Osteoblast (primary cell): ENCODE data around the gene RBM17. TPM values are rescaled to one million over a fixed set of nuclear protein-coding genes. Genes with fewer than 3 reads are reported as not detected.
A peak's percentile ranks its signal among the peaks of the same experiment; 100 is the strongest.

ENCODE experiments used
- DNase-seq: peaks from one replicate; pipeline ENCODE4 v3.0.0; 2011; ENCODE audit warnings: low spot score, mixed read lengths; ENCODE audit not compliant: insufficient read length; ENCODE audit errors: missing footprints
- H2AFZ ChIP-seq: 2 replicates; pipeline ENCODE4 v1.6.0; 2011; ENCODE audit warnings: mild to moderate bottlenecking, low read length
- H3K27ac ChIP-seq: 2 replicates; pipeline ENCODE4 v1.5.1; 2011; ENCODE audit warnings: mild to moderate bottlenecking, low read depth, low read length, moderate library complexity
- H3K27me3 ChIP-seq: 2 replicates; pipeline ENCODE4 v1.6.0; 2012; ENCODE audit warnings: mild to moderate bottlenecking, control low read depth, inconsistent platforms, low read length, moderate library complexity; ENCODE audit not compliant: insufficient read depth
- H3K36me3 ChIP-seq: 2 replicates; pipeline ENCODE4 v1.5.1; 2011; ENCODE audit warnings: mild to moderate bottlenecking, low read length, control low read depth, moderate library complexity; ENCODE audit not compliant: insufficient read depth
- H3K4me1 ChIP-seq: 2 replicates; pipeline ENCODE4 v1.5.1; 2011; ENCODE audit warnings: mild to moderate bottlenecking, low read length, control low read depth, moderate library complexity; ENCODE audit not compliant: insufficient read depth
- H3K4me2 ChIP-seq: 2 replicates; pipeline ENCODE4 v1.6.0; 2011; ENCODE audit warnings: mild to moderate bottlenecking, low read length; ENCODE audit not compliant: insufficient read depth
- H3K4me3 ChIP-seq: fragments of 200-600 bp; sonication (generic); 3 replicates; pipeline ENCODE4 v1.5.1; 2012; ENCODE audit warnings: mild to moderate bottlenecking, low read length, inconsistent platforms; ENCODE audit not compliant: insufficient read depth
- H3K79me2 ChIP-seq: 2 replicates; pipeline ENCODE4 v1.6.0; 2012; ENCODE audit warnings: mild to moderate bottlenecking, low read length, control low read depth, inconsistent platforms; ENCODE audit not compliant: insufficient read depth
- H3K9me3 ChIP-seq: 2 replicates; pipeline ENCODE4 v1.5.1; 2011; ENCODE audit warnings: low read depth, low read length, control low read depth
- H4K20me1 ChIP-seq: 2 replicates; pipeline ENCODE4 v1.6.0; 2012; ENCODE audit warnings: mild to moderate bottlenecking, low read length, control low read depth; ENCODE audit not compliant: insufficient read depth
- total RNA-seq: library from RNA; depleted of rRNA; stranded (reverse); fragments of >200 nt; gene quantifications from 2 replicates; pipeline ENCODE4 v1.2.3, GENCODE V29; 2012
- TF ChIP-seq, protein P1 (sequence below): IDR thresholded peaks from 2 replicates; pipeline ENCODE4 v1.5.1; 2011; ENCODE audit warnings: mild to moderate bottlenecking, low read depth, low read length, moderate library complexity; ENCODE audit errors: extremely low read depth

RBM17 gene
- total RNA-seq, 1 donor, result 29.3 TPM

DNA sequence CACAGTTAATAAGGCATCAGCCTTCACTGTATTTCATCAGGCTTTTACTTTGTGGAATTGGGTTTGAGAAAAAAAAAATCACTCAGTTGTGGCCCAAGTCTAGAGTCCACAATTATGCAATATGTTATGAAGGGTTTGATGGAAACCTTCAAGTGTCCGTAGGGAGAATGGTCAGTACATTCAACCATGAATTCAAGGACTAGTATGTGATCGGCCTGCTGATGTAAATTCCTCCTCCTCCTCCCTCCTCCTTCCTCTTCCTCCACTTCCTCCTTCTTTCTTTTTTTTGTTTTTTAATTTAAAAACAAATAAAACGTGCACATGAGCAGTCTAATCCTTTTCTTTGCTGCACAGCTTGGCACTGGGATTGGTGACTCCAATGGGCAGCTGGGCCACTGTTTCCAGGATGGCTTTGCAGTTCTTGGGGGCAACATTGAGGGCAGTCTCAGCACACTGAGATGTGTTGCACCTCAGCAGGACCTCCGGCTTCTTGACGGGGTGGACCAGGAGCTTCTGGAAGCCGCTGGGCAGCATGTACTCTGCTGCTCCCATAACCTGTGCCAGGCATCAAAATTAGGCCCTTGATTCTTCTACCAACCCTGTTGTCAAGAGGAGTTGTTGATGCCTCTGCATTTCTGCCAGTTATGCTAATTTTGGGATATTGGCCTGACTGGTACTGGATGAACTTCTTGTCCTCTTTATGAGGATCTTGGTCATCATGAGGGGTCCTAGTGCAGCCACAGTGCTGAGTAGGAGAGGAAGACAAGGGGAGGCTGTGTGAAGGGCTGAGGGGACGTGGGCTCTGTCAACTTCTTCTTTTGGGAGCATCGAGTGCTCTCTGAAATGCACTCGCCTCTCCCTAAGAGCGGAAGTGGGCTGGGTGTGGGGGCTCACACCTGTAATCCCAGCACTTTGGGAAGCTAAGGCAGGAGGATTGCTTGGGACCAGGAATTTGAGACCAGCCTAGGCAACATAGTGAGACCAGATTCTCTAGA lies 17.4 kb upstream of the RBM17 start:
- peaks cover 13% of the 10 kb centered on the region for H3K27me3 ChIP-seq
- H4K20me1 ChIP-seq, result no peaks in the 10 kb centered on the region

DNA sequence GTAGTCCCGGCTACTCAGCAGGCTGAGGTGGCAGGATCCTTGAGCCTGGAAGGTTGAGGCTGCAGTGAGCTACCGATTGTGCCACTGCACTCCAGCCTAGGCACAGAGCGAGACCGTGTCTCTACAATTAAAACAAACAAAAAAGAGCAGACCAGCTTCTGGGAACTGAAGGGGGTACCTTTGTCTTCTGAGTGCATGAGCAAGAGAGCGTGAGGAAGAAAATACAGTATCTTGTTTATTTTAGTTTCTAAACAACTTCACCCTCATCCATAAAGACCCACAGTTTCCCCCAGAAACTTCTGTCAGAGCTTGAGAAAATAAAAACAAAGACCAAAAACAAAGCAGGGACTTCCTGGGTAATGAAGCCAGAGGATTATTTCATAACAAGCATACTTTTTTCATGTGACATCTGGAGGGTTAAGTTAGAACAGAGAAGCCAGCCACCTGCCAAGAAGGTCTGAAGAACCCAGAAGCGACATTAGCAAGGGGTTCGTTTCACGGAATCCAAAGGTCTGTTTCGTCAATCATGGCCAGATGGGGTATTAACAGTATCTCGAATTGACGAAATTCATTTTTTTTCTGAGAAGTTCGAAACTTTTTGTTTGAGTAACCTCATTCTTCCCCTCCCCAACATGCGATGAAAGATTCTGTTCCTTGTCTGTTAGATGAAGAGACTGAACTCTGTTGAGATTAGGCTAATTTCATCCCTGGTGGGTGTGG lies 16.5 kb upstream of the RBM17 start:
- no peak overlapping the region for H3K4me2 ChIP-seq
- H3K36me3 ChIP-seq, result no peaks in the 10 kb centered on the region
- H3K4me3 ChIP-seq, result no peak overlapping the region
- H2AFZ ChIP-seq, result no peak overlapping the region
- peaks cover 13% of the 10 kb centered on the region for H3K27me3 ChIP-seq
- TF ChIP-seq, protein P1, sequence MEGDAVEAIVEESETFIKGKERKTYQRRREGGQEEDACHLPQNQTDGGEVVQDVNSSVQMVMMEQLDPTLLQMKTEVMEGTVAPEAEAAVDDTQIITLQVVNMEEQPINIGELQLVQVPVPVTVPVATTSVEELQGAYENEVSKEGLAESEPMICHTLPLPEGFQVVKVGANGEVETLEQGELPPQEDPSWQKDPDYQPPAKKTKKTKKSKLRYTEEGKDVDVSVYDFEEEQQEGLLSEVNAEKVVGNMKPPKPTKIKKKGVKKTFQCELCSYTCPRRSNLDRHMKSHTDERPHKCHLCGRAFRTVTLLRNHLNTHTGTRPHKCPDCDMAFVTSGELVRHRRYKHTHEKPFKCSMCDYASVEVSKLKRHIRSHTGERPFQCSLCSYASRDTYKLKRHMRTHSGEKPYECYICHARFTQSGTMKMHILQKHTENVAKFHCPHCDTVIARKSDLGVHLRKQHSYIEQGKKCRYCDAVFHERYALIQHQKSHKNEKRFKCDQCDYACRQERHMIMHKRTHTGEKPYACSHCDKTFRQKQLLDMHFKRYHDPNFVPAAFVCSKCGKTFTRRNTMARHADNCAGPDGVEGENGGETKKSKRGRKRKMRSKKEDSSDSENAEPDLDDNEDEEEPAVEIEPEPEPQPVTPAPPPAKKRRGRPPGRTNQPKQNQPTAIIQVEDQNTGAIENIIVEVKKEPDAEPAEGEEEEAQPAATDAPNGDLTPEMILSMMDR, result no peak
- no peaks in the 10 kb centered on the region for H3K9me3 ChIP-seq
- H3K27ac ChIP-seq, result no peak overlapping the region
- no peaks in the 10 kb centered on the region for H4K20me1 ChIP-seq
- H3K79me2 ChIP-seq, result no peaks in the 10 kb centered on the region
- H3K4me1 ChIP-seq, result peaks cover 5% of the 10 kb centered on the region
- peak; percentile 52 for DNase-seq

More for the DNA sequence above, 17.4 kb upstream of the RBM17 start:
- no peak overlapping the region for H2AFZ ChIP-seq
- H3K4me3 ChIP-seq, result no peak overlapping the region
- no peaks in the 10 kb centered on the region for H3K9me3 ChIP-seq
- H3K79me2 ChIP-seq, result no peaks in the 10 kb centered on the region
- TF ChIP-seq, protein P1, result no peak
- DNase-seq, result peak; percentile 51
- H3K4me1 ChIP-seq, result peaks cover 5% of the 10 kb centered on the region
- no peak overlapping the region for H3K4me2 ChIP-seq
- H3K27ac ChIP-seq, result no peak overlapping the region
- no peaks in the 10 kb centered on the region for H3K36me3 ChIP-seq

DNA sequence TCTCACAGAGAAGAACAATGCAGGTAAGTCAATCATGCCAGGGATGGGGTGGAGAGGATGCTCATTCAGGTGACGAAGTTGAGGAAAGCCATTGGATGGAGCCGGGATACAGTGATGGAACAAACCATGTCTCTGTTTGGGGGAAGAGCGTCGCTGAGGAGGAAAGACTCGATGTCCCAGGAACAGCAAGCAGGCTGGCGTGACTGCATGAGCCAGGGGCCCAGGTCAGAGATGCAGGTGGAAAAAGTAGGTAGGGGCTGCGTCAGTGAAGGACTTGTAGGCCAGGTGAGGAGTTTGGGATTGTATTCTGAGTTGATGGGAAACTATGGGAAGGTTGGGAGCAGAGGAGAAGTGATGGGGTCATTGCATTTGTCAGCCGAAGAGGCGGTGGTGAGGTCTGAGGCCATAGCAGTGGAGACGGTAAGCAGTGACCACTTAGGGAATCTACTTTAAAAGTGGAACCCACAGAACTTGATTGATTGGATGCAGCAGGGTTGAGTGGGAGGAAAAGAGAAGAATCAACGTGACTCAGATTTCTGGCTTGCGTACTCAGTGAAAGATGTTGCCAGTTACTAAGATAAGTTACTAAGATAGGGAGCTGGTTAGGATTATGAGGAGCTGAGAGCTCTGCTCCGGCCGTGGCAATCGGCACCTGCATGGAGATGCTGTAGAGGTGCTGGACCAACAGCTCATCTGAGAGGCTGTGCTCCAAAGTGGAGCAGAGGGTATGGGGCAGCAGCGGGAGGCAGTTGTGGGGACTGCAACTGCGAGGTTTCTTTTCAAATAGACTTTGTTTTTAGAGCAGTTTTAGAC lies 14.1 kb upstream of the RBM17 start:
- Histone ChIP-seq H3K79me2 (no peaks in the 10 kb centered on the region), H3K4me2 (peak overlapping the region; percentile 69), H3K9me3 (no peaks in the 10 kb centered on the region), H2AFZ (peak overlapping the region; percentile 65), H3K36me3 (no peaks in the 10 kb centered on the region), H3K4me3 (peak overlapping the region; percentile 16), H4K20me1 (no peaks in the 10 kb centered on the region), H3K27ac (no peak overlapping the region), H3K27me3 (peaks cover 10% of the 10 kb centered on the region), H3K4me1 (peaks cover 5% of the 10 kb centered on the region)
- DNase-seq, result peak; percentile 87
- TF ChIP-seq, protein P1, result no peak
